GM18907 (cell line): Measurements from ENCODE around the gene TNFRSF11A.

Source experiments
- ATAC-seq: cut with Tn5 transposase; IDR thresholded peaks from one replicate; pipeline ENCODE4 v1.9.1; 2021; ENCODE audit warnings: mild to moderate bottlenecking, moderate library complexity; ENCODE audit not compliant: unreplicated experiment

The TNFRSF11A gene

GRCh38 chr18:62324917-62325805, at the start of gene TNFRSF11A:
TSS of gene TNFRSF11A (plus strand) at chr18:62325310. CDS start at chr18:62325353, 43 bp downstream.
- peak; percentile 64 for ATAC-seq

GRCh38 chr18:62277045-62277444, 48.1 kb upstream of the TNFRSF11A start:
- no peak for ATAC-seq

GRCh38 chr18:62279561-62279960, 45.5 kb upstream of the TNFRSF11A start:
- ATAC-seq, result no peak

GRCh38 chr18:62280058-62280457, 45.1 kb upstream of the TNFRSF11A start:
- no peak for ATAC-seq

GRCh38 chr18:62280786-62281185, 44.3 kb upstream of the TNFRSF11A start:
- ATAC-seq, result no peak

GRCh38 chr18:62281684-62282083, 43.4 kb upstream of the TNFRSF11A start:
- ATAC-seq, result no peak

- ATAC-seq, result no peak
Observed at GRCh38 chr18:62282188-62282629, 42.9 kb upstream of the TNFRSF11A start.

- no peak for ATAC-seq
Observed at GRCh38 chr18:62284637-62285036, 40.5 kb upstream of the TNFRSF11A start.

GRCh38 chr18:62285281-62285680, 39.8 kb upstream of the TNFRSF11A start:
- no peak for ATAC-seq

- ATAC-seq, result peak; percentile 61
Observed at GRCh38 chr18:62287781-62288664, 37.1 kb upstream of the TNFRSF11A start.

- peak; percentile 63 for ATAC-seq
Observed at GRCh38 chr18:62288665-62289008, 36.5 kb upstream of the TNFRSF11A start.

- peak; percentile 67 for ATAC-seq
Observed at GRCh38 chr18:62289047-62289446, 36.1 kb upstream of the TNFRSF11A start.

- no peak for ATAC-seq
Observed at GRCh38 chr18:62294073-62294472, 31.0 kb upstream of the TNFRSF11A start.

GRCh38 chr18:62300359-62300963, 24.6 kb upstream of the TNFRSF11A start:
- ATAC-seq, result no peak

GRCh38 chr18:62301322-62301721, 23.8 kb upstream of the TNFRSF11A start:
- ATAC-seq, result no peak

- no peak for ATAC-seq
Observed at GRCh38 chr18:62312851-62313250, 12.3 kb upstream of the TNFRSF11A start.

GRCh38 chr18:62318228-62319180, 6.6 kb upstream of the TNFRSF11A start:
- no peak for ATAC-seq

- ATAC-seq, result no peak
Observed at GRCh38 chr18:62321201-62321600, 3.9 kb upstream of the TNFRSF11A start.

GRCh38 chr18:62323483-62324180, 1.5 kb upstream of the TNFRSF11A start:
- no peak for ATAC-seq
